AG04449 (cell line): ENCODE measurements around the gene CCDC127.
"Not testable (repeated sequence)": the region's sequence is repeated elsewhere in the genome, so short reads cannot be mapped to it uniquely, and the experiment has no call there.

Experiments
- CTCF ChIA-PET: fragments of 350-600 bp; formaldehyde crosslinking; extraction: SDS; loops from one replicate; lab custom pipeline; 2021; ENCODE audit warnings: antibody characterized with exemption; lab: Yijun Ruan, JAX
- POLR2A ChIA-PET: fragments of 400-600, 350-600 bp; formaldehyde crosslinking; extraction: SDS; loops from one replicate; lab custom pipeline; 2020; ENCODE audit warnings: antibody characterized with exemption, inconsistent platforms; lab: Yijun Ruan, JAX
- DNase-seq: peaks from one replicate; pipeline ENCODE4 v3.0.0-alpha.2; 2010; ENCODE audit warnings: low read depth, low spot score
- H3K4me3 ChIP-seq: 2 replicates; pipeline ENCODE4 v1.5.1; 2011; ENCODE audit warnings: low read depth, mild to moderate bottlenecking, control low read depth, low read length
- CTCF ChIP-seq: IDR thresholded peaks from one replicate; pipeline ENCODE4 v1.5.1; 2011; ENCODE audit warnings: mild to moderate bottlenecking, moderate library complexity, low read length, control low read depth, inconsistent platforms; ENCODE audit not compliant: insufficient read depth; ENCODE audit errors: missing control alignments

Gene CCDC127

GRCh38 chr5:219991-220390 lies 2.0 kb upstream of the CCDC127 start:
- DNase-seq: no peak
- no peak for TF ChIP-seq CTCF
- CTCF ChIA-PET: interaction anchor here (3.1 kb wide), 1 partner anchor 31 kb away, joined by 13 read pairs; no protein-coding TSS in a partner anchor
- H3K4me3 ChIP-seq: peak overlapping the region; percentile 83
- POLR2A ChIA-PET: interaction anchor here (0.6 kb wide), 1 partner anchor 27 kb away, joined by 3 read pairs; no protein-coding TSS in a partner anchor

- TF ChIP-seq CTCF: no peak
- DNase-seq: peak; percentile 1
- CTCF ChIA-PET: interaction anchor here (1.1 to 3.1 kb wide), 2 partner anchors 31 to 171 kb away, joined by 3 to 13 read pairs; no protein-coding TSS in a partner anchor
- peak overlapping the region; percentile 83 for H3K4me3 ChIP-seq
- POLR2A ChIA-PET: interaction anchor here (0.6 kb wide), 1 partner anchor 27 kb away, joined by 3 read pairs; no protein-coding TSS in a partner anchor
These were observed 1.5 kb upstream of the CCDC127 start for GRCh38 chr5:219460-219863.

GRCh38 chr5:218457-219291 lies 721 bp upstream of the CCDC127 start:
- CTCF ChIA-PET: interaction anchor here (0.6 to 3.1 kb wide), 3 partner anchors 13 to 170 kb away, joined by 3 to 13 read pairs (median 3); no protein-coding TSS in a partner anchor
- H3K4me3 ChIP-seq: peak overlapping the region; percentile 83
- POLR2A ChIA-PET: interaction anchor here (0.6 to 1.0 kb wide), 2 partner anchors 53 to 128 kb away, joined by 3 to 5 read pairs; partner anchors contain the start of gene PDCD6
- TF ChIP-seq CTCF: no peak
- DNase-seq: no peak

GRCh38 chr5:216076-216475 lies 1.9 kb downstream of the CCDC127 start:
- H3K4me3 ChIP-seq, DNase-seq, POLR2A ChIA-PET, CTCF ChIA-PET: not testable (repeated sequence)

GRCh38 chr5:215256-215655 lies 2.7 kb downstream of the CCDC127 start:
- POLR2A ChIA-PET, CTCF ChIA-PET, H3K4me3 ChIP-seq: not testable (repeated sequence)
- DNase-seq: peak; percentile 2

GRCh38 chr5:213803-214395 lies 4.1 kb downstream of the CCDC127 start:
- DNase-seq: no peak
- no peak for TF ChIP-seq CTCF
- CTCF ChIA-PET: interaction anchor here (0.7 kb wide), 1 partner anchor 23 kb away, joined by 3 read pairs; the partner anchor contains the start of gene LRRC14B
- no peak overlapping the region for H3K4me3 ChIP-seq
- POLR2A ChIA-PET: no interaction called here
